Lower leg skin (tissue), 3 donors: ENCODE results near the gene RETSAT.

Experiments used
- CTCF ChIP-seq, 3 donors: fragments of 450-650 bp; IDR thresholded peaks; one replicate each; pipeline ENCODE4 v1.5.1; 2016; ENCODE audit warnings: antibody characterized with exemption in 3 of 3, mild to moderate bottlenecking in 3 of 3, moderate library complexity in 2 of 3
- POLR2A ChIP-seq, 2 donors: fragments of 450-650 bp; IDR thresholded peaks; one replicate each; pipeline ENCODE4 v1.6.1; 2016 to 2017; ENCODE audit warnings: antibody characterized with exemption in 2 of 2, mild to moderate bottlenecking in 1 of 2, moderate library complexity in 1 of 2

DNA sequence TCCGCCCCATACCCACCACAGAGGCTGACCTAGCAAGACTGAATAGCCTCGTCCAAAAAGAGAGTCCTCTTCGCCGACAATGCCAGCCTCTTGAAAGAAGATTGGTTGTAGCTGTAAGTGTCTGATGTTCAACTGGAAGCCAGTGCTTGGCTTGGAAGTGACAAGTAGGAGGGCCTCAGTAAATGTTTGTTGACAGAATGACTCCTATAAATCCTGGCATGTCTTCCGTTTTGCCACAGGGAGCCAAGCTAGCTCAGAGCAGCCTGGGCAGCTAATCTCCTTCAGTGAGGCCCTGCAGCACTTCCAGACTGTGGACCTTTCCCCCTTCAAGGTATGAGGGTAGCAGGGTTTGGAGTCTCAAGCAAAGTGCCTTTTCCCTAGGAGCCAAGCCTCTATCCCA lies 15.2 kb upstream of the RETSAT start:
- no peak for TF ChIP-seq CTCF (IDR thresholded peaks at IDR 0.05)
- TF ChIP-seq POLR2A (IDR thresholded peaks at IDR 0.05) = no peak
